Pancreas (tissue), 10 donors: ENCODE data around the gene MSL2. TPM values are rescaled to one million over a fixed set of nuclear protein-coding genes. Genes with fewer than 3 reads are reported as not detected.
"Not testable (repeated sequence)": the region's sequence is repeated elsewhere in the genome, so short reads cannot be mapped to it uniquely, and the experiment has no call there.

Experiments used
- ATAC-seq, 4 donors: fragments of 200-7000 bp; cut with Tn5 transposase; one replicate each; pipeline versions ENCODE4 v1.8.0 to v1.9.1; 2020; ENCODE audit warnings: mild to moderate bottlenecking in 4 of 4, moderate library complexity in 4 of 4
- DNase-seq, 6 donors: peaks; one replicate each; pipeline ENCODE4 v3.0.0-alpha.2; 2020
- FAIRE-seq: peaks from 2 replicates; lab custom pipeline; 2012; peaks lifted over from hg19 to GRCh38; lab: Jason Lieb, UNC
- H3K27ac ChIP-seq, 4 donors: fragments of 200-600 bp; sonication (generic); 1 replicate in 3 of 4; 2 replicates in 1 of 4; pipeline versions ENCODE4 v1.5.0 to v1.8.0; 2020
- H3K27me3 ChIP-seq, 4 donors: fragments of 200-600 bp; one replicate each; pipeline ENCODE4 v1.8.0; 2021
- H3K36me3 ChIP-seq, 3 donors: fragments of 200-600 bp; sonication (generic) in 1 of 3; one replicate each; pipeline versions ENCODE4 v1.5.0 to v1.8.0; 2020 to 2021
- H3K4me1 ChIP-seq, 3 donors: fragments of 200-600 bp; one replicate each; pipeline ENCODE4 v1.8.0; 2021
- H3K4me3 ChIP-seq, 4 donors: fragments of 200-600 bp; sonication (generic) in 2 of 4; one replicate each; pipeline versions ENCODE4 v1.5.0 to v1.8.0; 2020 to 2021
- H3K9me3 ChIP-seq, 4 donors: fragments of 200-600 bp; one replicate each; pipeline ENCODE4 v1.8.0; 2021
- CTCF ChIP-seq, 4 donors: fragments of 200-600 bp; sonication (generic) in 3 of 4; IDR thresholded peaks; one replicate each; pipeline versions ENCODE4 v1.5.0 to v1.8.0; 2021; ENCODE audit warnings: antibody characterized with exemption in 4 of 4
- WGBS, 2 donors: extraction: QIAGEN DNeasy Blood & Tissue Kit; methylation state at CpG; one replicate each; pipeline ENCODE4 v1.1.7; 2013; 5-methylcytosine and 5-hydroxymethylcytosine counted together
- intact Hi-C, 3 donors: fragments of 100-400 bp; cut with DNase I; formaldehyde crosslinking; loops; one replicate each; pipeline versions ENCODE4 v1.11.1 to v1.14.2; 2022
- polyA plus RNA-seq, 2 donors: library from polyadenylated mRNA; stranded (reverse); fragments of 200-250 nt; gene quantifications; one replicate each; pipeline ENCODE4 v1.2.3, GENCODE V29; 2013
- total RNA-seq, 6 donors: library from RNA; stranded (reverse); fragmentation: NEBNext Ultra II Directional in 4 of 6; extraction: Animal tissue kit (Norgen Biotek cat#: 25700) in 4 of 6; gene quantifications; one replicate each; pipeline versions ENCODE4 v1.2.1 to v1.2.4, GENCODE V29; 2021 to 2023
- donor health status: healthy with polysubstance abuse.
- donor health status: DM: no; HTN: no; CAD: no; lungs with moderate emphysema.
- donor health status: DM: no; HTN: no; CAD: no.
- donor health status: control.
- donor health status: control.
- donor health status: Bipolar disorder and iron deficiency.
- donor health status: DM: yes; HTN: yes; CAD: no.
- donor health status: DM: no; HTN: no; CAD: no.
- donor health status: DM: no; HTN: no; CAD: no.
- donor health status: DM: yes; HTN: yes; CAD: no.

Gene MSL2
- total and polyA plus RNA-seq, 8 donors = 3.5 to 19.2 (median 10.8) TPM

GRCh38 chr3:136166507-136166906 is 29.6 kb downstream of the MSL2 start:
- TF ChIP-seq CTCF (IDR thresholded peaks at IDR 0.05) = no peak
- FAIRE-seq (no peak), DNase-seq (no peak), ATAC-seq (no peak)
- 44 to 49% methylated on average over 3 of the region's 3 CpGs for WGBS, 2 donors
- Histone ChIP-seq H3K9me3 (no peaks in the 10 kb centered on the region), H3K36me3 (no peaks in the 10 kb centered on the region), H3K4me1 (peaks cover 0 to 19% (median 15%) of the 10 kb centered on the region in 3 donors), H3K27ac (no peak overlapping the region), H3K4me3 (no peak overlapping the region), H3K27me3 (no peaks in the 10 kb centered on the region)
- intact Hi-C loops = no loop called here

GRCh38 chr3:136163607-136164006 is 32.5 kb downstream of the MSL2 start:
- H3K36me3 ChIP-seq, FAIRE-seq, ATAC-seq, H3K4me3 ChIP-seq, H3K9me3 ChIP-seq, H3K27ac ChIP-seq, H3K27me3 ChIP-seq, intact Hi-C loops, DNase-seq: not testable (repeated sequence)
- H3K4me1 ChIP-seq = peaks cover 0 to 19% (median 15%) of the 10 kb centered on the region in 3 donors

- no peak for DNase-seq
- intact Hi-C loops = no loop called here
- 94 to 99% methylated on average over 7 of the region's 7 CpGs for WGBS, 2 donors
These were observed 33.8 kb downstream of the MSL2 start for GRCh38 chr3:136162322-136162721.

GRCh38 chr3:136161516-136161915 is 34.6 kb downstream of the MSL2 start:
- FAIRE-seq = no peak
- DNase-seq = no peak
- Histone ChIP-seq H3K4me1 (peaks cover 0 to 19% (median 15%) of the 10 kb centered on the region in 3 donors), H3K9me3 (no peaks in the 10 kb centered on the region), H3K27ac (no peak overlapping the region), H3K36me3 (no peaks in the 10 kb centered on the region), H3K4me3 (no peak overlapping the region), H3K27me3 (no peaks in the 10 kb centered on the region)
- no peak for TF ChIP-seq CTCF (IDR thresholded peaks at IDR 0.05)
- no peak for ATAC-seq
- intact Hi-C loops = no loop called here

More at GRCh38 chr3:136162322-136162721, 33.8 kb downstream of the MSL2 start:
- H3K4me3 ChIP-seq = no peak overlapping the region
- no peak for TF ChIP-seq CTCF (IDR thresholded peaks at IDR 0.05)
- no peaks in the 10 kb centered on the region for H3K36me3 ChIP-seq
- H3K27me3 ChIP-seq = no peaks in the 10 kb centered on the region
- H3K27ac ChIP-seq = no peak overlapping the region
- FAIRE-seq (no peak), ATAC-seq (no peak)
- H3K9me3 ChIP-seq = no peaks in the 10 kb centered on the region
- peaks cover 0 to 19% (median 15%) of the 10 kb centered on the region in 3 donors for H3K4me1 ChIP-seq

- ATAC-seq = no peak
- H3K27ac ChIP-seq = no peak overlapping the region
- H3K36me3 ChIP-seq = peaks cover 0 to 15% (median 0%) of the 10 kb centered on the region in 3 donors
- 95 to 97% methylated on average over 4 of the region's 4 CpGs for WGBS, 2 donors
- no peaks in the 10 kb centered on the region for H3K9me3 ChIP-seq
- DNase-seq = no peak
- TF ChIP-seq CTCF (IDR thresholded peaks at IDR 0.05) = no peak
- H3K4me3 ChIP-seq = no peak overlapping the region
- no peaks in the 10 kb centered on the region for H3K4me1 ChIP-seq
- H3K27me3 ChIP-seq = no peaks in the 10 kb centered on the region
- no peak for FAIRE-seq
- intact Hi-C loops = no loop called here
These were observed 43.2 kb downstream of the MSL2 start for GRCh38 chr3:136152963-136153362.
